GM20431 (cell line): Measurements from ENCODE around the gene HSD17B8.

Source experiments
- in situ Hi-C: fragments of 300-500 bp; cut with MseI, MboI; formaldehyde crosslinking; loops from one replicate; pipeline ENCODE4 v1.15.0; 2020; ENCODE audit warnings: low sequenced_read_pairs; ENCODE audit not compliant: unreplicated experiment

HSD17B8 gene

GRCh38 chr6:33204415-33205190, at the start of gene HSD17B8:
TSS of gene HSD17B8 (plus strand) at chr6:33204655. CDS start at chr6:33204669, 14 bp downstream.
- in situ Hi-C loops, result no loop called here

GRCh38 chr6:33156561-33156960, 47.9 kb upstream of the HSD17B8 start:
- in situ Hi-C loops, result no loop called here

GRCh38 chr6:33156964-33157363, 47.5 kb upstream of the HSD17B8 start:
- in situ Hi-C loops, result no loop called here

- in situ Hi-C loops, result loop anchor here (10.0 kb wide), 1 partner anchor 85 kb away; no protein-coding TSS in a partner anchor
Observed at GRCh38 chr6:33160096-33160495, 44.4 kb upstream of the HSD17B8 start.

- in situ Hi-C loops, result loop anchor here (10.0 kb wide), 1 partner anchor 84 kb away; no protein-coding TSS in a partner anchor
Observed at GRCh38 chr6:33160728-33161344, 43.6 kb upstream of the HSD17B8 start.

- in situ Hi-C loops, result loop anchor here (10.0 kb wide), 1 partner anchor 83 kb away; no protein-coding TSS in a partner anchor
Observed at GRCh38 chr6:33161354-33162331, 42.8 kb upstream of the HSD17B8 start.

GRCh38 chr6:33163540-33163939, 40.9 kb upstream of the HSD17B8 start:
- in situ Hi-C loops, result loop anchor here (10.0 kb wide), 1 partner anchor 81 kb away; no protein-coding TSS in a partner anchor

GRCh38 chr6:33164176-33164575, 40.3 kb upstream of the HSD17B8 start:
- in situ Hi-C loops, result loop anchor here (10.0 kb wide), 1 partner anchor 81 kb away; no protein-coding TSS in a partner anchor

GRCh38 chr6:33164665-33165373, 39.6 kb upstream of the HSD17B8 start:
- in situ Hi-C loops, result loop anchor here (10.0 kb wide), 1 partner anchor 80 kb away; no protein-coding TSS in a partner anchor

GRCh38 chr6:33165581-33166258, 38.7 kb upstream of the HSD17B8 start:
- in situ Hi-C loops, result loop anchor here (10.0 kb wide), 1 partner anchor 79 kb away; no protein-coding TSS in a partner anchor

GRCh38 chr6:33166363-33166762, 38.1 kb upstream of the HSD17B8 start:
- in situ Hi-C loops, result loop anchor here (10.0 kb wide), 1 partner anchor 78 kb away; no protein-coding TSS in a partner anchor

GRCh38 chr6:33166811-33167210, 37.6 kb upstream of the HSD17B8 start:
- in situ Hi-C loops, result loop anchor here (10.0 kb wide), 1 partner anchor 78 kb away; no protein-coding TSS in a partner anchor

- in situ Hi-C loops, result loop anchor here (10.0 kb wide), 1 partner anchor 77 kb away; no protein-coding TSS in a partner anchor
Observed at GRCh38 chr6:33167374-33168283, 36.8 kb upstream of the HSD17B8 start.

- in situ Hi-C loops, result loop anchor here (10.0 kb wide), 1 partner anchor 77 kb away; no protein-coding TSS in a partner anchor
Observed at GRCh38 chr6:33168284-33168601, 36.2 kb upstream of the HSD17B8 start.

GRCh38 chr6:33168639-33169038, 35.8 kb upstream of the HSD17B8 start:
- in situ Hi-C loops, result loop anchor here (10.0 kb wide), 1 partner anchor 76 kb away; no protein-coding TSS in a partner anchor

- in situ Hi-C loops, result loop anchor here (10.0 kb wide), 1 partner anchor 75 kb away; no protein-coding TSS in a partner anchor
Observed at GRCh38 chr6:33169291-33170175, 34.9 kb upstream of the HSD17B8 start.
